Measurements from ENCODE around the gene CBFA2T2. TPM values are rescaled to one million over a fixed set of nuclear protein-coding genes. Genes with fewer than 3 reads are reported as not detected.
"Not testable (repeated sequence)": the region's sequence is repeated elsewhere in the genome, so short reads cannot be mapped to it uniquely, and the experiment has no call there.

Gene CBFA2T2
- polyA plus RNA-seq, 3 donors, result 1.7 to 9.7 (median 4.9) TPM

DNA sequence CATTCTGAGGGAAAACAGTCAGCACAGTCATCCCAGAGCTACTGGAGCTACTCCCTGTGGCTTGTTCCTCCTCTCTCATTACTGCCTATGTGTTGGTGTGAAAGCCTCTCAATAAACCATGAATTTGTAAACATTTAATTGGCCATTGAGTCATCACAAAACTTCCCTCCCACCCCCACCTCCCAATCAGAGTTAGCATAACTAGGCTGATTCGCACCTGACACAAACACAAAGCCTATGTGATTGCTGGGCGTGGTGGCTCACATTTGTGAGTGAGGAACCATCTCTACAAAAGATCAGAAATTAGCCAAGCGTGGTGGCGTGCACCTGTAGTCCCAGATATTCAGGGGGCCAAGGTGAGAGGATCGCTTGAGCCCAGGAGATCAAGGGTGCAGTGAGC, 29.2 kb upstream of the CBFA2T2 start:
- Histone ChIP-seq H3K9ac (ENCODE audit: insufficient read depth, low read length, poor library complexity, severe bottlenecking) (no peak overlapping the region), H2AFZ (ENCODE audit: insufficient read depth, low read depth, low read length, poor library complexity, severe bottlenecking) (no peak overlapping the region), H3K4me2 (replicated peaks; ENCODE audit: extremely low read depth, low read length, poor library complexity, severe bottlenecking) (no peak overlapping the region), H3K27ac (ENCODE audit: low read depth in 1 of 2, low read length in 2 of 2) (no peak overlapping the region), H3K79me2 (ENCODE audit: insufficient read depth, low read length) (no peaks in the 10 kb centered on the region), H3K4me3 (replicated peaks in 1 of 3; ENCODE audit: low read depth in 2 of 3, low read length in 3 of 3) (no peak overlapping the region), H3K36me3 (replicated peaks in 1 of 2; ENCODE audit: control insufficient read depth in 1 of 2, insufficient read depth in 2 of 2, low read length in 2 of 2) (no peaks in the 10 kb centered on the region), H3K9me3 (replicated peaks in 1 of 2; ENCODE audit: control insufficient read depth in 1 of 2, insufficient read depth in 1 of 2, low read length in 2 of 2) (no peaks in the 10 kb centered on the region), H4K20me1 (ENCODE audit: insufficient read depth, low read length) (no peaks in the 10 kb centered on the region), H3K27me3 (ENCODE audit: control insufficient read depth in 2 of 2, insufficient read depth in 2 of 2, low read length in 2 of 2) (no peaks in the 10 kb centered on the region), H3K4me1 (ENCODE audit: control insufficient read depth in 1 of 2, insufficient read depth in 2 of 2, low read length in 2 of 2) (no peaks in the 10 kb centered on the region)
- Mint-ChIP-seq H3K4me1 (peaks cover 2% of the 10 kb centered on the region), H3K27me3 (ENCODE audit: low read depth in 3 of 3) (peaks cover 2 to 6% (median 3%) of the 10 kb centered on the region in 3 donors), H3K4me3 (no peak overlapping the region), H3K36me3 (no peaks in the 10 kb centered on the region), H3K27ac (no peak overlapping the region), H3K9me3 (no peaks in the 10 kb centered on the region)
- intact Hi-C loops (cut with micrococcal nuclease), result no loop called here
- 97% methylated on average over 4 of the region's 5 CpGs for WGBS (ENCODE audit: insufficient coverage)
- TF ChIP-seq, protein P1, sequence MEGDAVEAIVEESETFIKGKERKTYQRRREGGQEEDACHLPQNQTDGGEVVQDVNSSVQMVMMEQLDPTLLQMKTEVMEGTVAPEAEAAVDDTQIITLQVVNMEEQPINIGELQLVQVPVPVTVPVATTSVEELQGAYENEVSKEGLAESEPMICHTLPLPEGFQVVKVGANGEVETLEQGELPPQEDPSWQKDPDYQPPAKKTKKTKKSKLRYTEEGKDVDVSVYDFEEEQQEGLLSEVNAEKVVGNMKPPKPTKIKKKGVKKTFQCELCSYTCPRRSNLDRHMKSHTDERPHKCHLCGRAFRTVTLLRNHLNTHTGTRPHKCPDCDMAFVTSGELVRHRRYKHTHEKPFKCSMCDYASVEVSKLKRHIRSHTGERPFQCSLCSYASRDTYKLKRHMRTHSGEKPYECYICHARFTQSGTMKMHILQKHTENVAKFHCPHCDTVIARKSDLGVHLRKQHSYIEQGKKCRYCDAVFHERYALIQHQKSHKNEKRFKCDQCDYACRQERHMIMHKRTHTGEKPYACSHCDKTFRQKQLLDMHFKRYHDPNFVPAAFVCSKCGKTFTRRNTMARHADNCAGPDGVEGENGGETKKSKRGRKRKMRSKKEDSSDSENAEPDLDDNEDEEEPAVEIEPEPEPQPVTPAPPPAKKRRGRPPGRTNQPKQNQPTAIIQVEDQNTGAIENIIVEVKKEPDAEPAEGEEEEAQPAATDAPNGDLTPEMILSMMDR (IDR thresholded peaks at IDR 0.05), result no peak
- DNase-seq, result no peak

DNA sequence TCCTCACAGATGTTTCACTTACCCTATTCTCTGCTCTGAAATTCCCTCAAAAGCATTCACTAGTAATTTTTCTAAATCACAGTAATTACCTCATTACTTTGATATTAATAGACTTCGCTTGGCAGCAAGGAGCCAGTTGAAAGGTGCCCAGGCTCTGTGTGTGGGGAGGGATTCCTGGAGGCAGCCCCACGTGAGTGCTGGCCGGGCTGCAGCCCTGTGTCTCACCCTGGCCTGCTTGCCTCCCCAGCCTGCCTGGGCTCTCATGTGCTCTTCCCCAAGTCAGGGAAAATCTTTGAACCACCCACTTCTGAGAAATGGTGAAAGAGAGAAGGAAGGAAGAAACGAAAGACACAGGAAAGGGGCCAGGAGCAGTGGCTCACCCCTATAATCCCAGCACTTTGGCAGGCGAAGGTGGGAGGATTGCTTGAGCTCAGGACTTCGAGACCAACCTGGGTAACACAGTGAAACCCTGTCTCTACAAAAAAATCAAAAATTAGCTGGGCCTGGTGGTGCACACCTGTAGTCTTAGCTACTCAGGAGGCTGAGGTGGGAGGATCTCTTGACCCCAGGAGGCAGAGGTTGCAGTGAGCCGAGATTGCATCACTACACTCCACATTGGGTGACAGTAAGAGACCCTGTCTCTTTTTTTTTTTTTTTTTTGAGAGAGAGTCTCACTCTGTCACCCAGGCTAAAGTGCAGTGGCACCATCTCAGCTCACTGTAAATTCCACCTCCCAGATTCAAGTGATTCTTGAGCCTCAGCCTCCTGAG, 26.4 kb upstream of the CBFA2T2 start:
- Histone ChIP-seq H3K27ac (ENCODE audit: low read depth in 1 of 2, low read length in 2 of 2) (no peak overlapping the region), H3K4me2 (replicated peaks; ENCODE audit: extremely low read depth, low read length, poor library complexity, severe bottlenecking) (no peak overlapping the region), H2AFZ (ENCODE audit: insufficient read depth, low read depth, low read length, poor library complexity, severe bottlenecking) (no peak overlapping the region), H3K79me2 (ENCODE audit: insufficient read depth, low read length) (no peaks in the 10 kb centered on the region), H4K20me1 (ENCODE audit: insufficient read depth, low read length) (no peaks in the 10 kb centered on the region), H3K9ac (ENCODE audit: insufficient read depth, low read length, poor library complexity, severe bottlenecking) (no peak overlapping the region), H3K27me3 (ENCODE audit: control insufficient read depth in 2 of 2, insufficient read depth in 2 of 2, low read length in 2 of 2) (no peaks in the 10 kb centered on the region), H3K4me1 (ENCODE audit: control insufficient read depth in 1 of 2, insufficient read depth in 2 of 2, low read length in 2 of 2) (no peaks in the 10 kb centered on the region), H3K4me3 (replicated peaks in 1 of 3; ENCODE audit: low read depth in 2 of 3, low read length in 3 of 3) (no peak overlapping the region), H3K36me3 (replicated peaks in 1 of 2; ENCODE audit: control insufficient read depth in 1 of 2, insufficient read depth in 2 of 2, low read length in 2 of 2) (no peaks in the 10 kb centered on the region), H3K9me3 (replicated peaks in 1 of 2; ENCODE audit: control insufficient read depth in 1 of 2, insufficient read depth in 1 of 2, low read length in 2 of 2) (no peaks in the 10 kb centered on the region)
- no peaks in the 10 kb centered on the region for H3K9me3 Mint-ChIP-seq
- H3K27me3 Mint-ChIP-seq (ENCODE audit: low read depth in 3 of 3), result peaks cover 4 to 5% (median 4%) of the 10 kb centered on the region in 3 donors
- H3K4me1 Mint-ChIP-seq, result peaks cover 2% of the 10 kb centered on the region
- no peak overlapping the region for H3K27ac Mint-ChIP-seq
- no peak overlapping the region for H3K4me3 Mint-ChIP-seq
- DNase-seq, result no peak
- TF ChIP-seq, protein P1 (IDR thresholded peaks at IDR 0.05), result no peak
- WGBS (ENCODE audit: insufficient coverage), result 93% methylated on average over 3 of the region's 7 CpGs
- H3K36me3 Mint-ChIP-seq, result no peaks in the 10 kb centered on the region
- intact Hi-C loops (cut with micrococcal nuclease), result no loop called here

DNA sequence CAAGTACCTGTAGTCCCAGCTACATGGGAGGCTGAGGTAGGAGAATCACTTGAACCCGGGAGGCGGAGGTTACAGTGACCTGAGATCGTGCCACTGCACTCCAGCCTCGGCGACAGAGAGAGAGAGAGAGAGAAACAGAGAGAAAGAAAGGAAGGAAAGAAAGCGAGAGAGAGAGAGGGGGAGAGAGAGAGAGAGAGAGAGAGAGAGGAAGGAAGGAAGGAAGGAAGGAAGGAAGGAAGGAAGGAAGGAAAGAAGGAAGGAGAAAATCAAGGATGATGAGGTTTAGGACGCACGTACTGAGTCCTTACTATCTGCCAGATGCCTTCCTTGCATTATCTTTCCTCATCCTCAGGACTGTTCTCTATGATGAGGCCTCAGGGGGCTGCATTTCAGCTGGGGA, 25.1 kb upstream of the CBFA2T2 start:
- H3K9ac ChIP-seq (ENCODE audit: insufficient read depth, low read length, poor library complexity, severe bottlenecking); H3K27ac Mint-ChIP-seq; H3K4me2 ChIP-seq (replicated peaks; ENCODE audit: extremely low read depth, low read length, poor library complexity, severe bottlenecking); H3K79me2 ChIP-seq (ENCODE audit: insufficient read depth, low read length); H3K36me3 ChIP-seq (replicated peaks in 1 of 2; ENCODE audit: control insufficient read depth in 1 of 2, insufficient read depth in 2 of 2, low read length in 2 of 2); DNase-seq; intact Hi-C loops (cut with micrococcal nuclease); H3K27ac ChIP-seq (ENCODE audit: low read depth in 1 of 2, low read length in 2 of 2); H3K36me3 Mint-ChIP-seq; H2AFZ ChIP-seq (ENCODE audit: insufficient read depth, low read depth, low read length, poor library complexity, severe bottlenecking); H4K20me1 ChIP-seq (ENCODE audit: insufficient read depth, low read length); H3K9me3 Mint-ChIP-seq; H3K27me3 Mint-ChIP-seq (ENCODE audit: low read depth in 3 of 3); H3K4me1 Mint-ChIP-seq; H3K9me3 ChIP-seq (replicated peaks in 1 of 2; ENCODE audit: control insufficient read depth in 1 of 2, insufficient read depth in 1 of 2, low read length in 2 of 2); H3K4me3 ChIP-seq (replicated peaks in 1 of 3; ENCODE audit: low read depth in 2 of 3, low read length in 3 of 3); H3K4me1 ChIP-seq (ENCODE audit: control insufficient read depth in 1 of 2, insufficient read depth in 2 of 2, low read length in 2 of 2); H3K27me3 ChIP-seq (ENCODE audit: control insufficient read depth in 2 of 2, insufficient read depth in 2 of 2, low read length in 2 of 2); H3K4me3 Mint-ChIP-seq: not testable (repeated sequence)
- WGBS (ENCODE audit: insufficient coverage), result 91% methylated on average over 6 of the region's 8 CpGs

Measured in CD14-positive monocyte (primary cell).